HG02798 (cell line): ENCODE data around the gene PPP2R2C.

ENCODE experiments used
- ATAC-seq: cut with Tn5 transposase; IDR thresholded peaks from one replicate; pipeline ENCODE4 v1.9.1; 2021; ENCODE audit warnings: mild to moderate bottlenecking; ENCODE audit not compliant: unreplicated experiment, poor library complexity

The PPP2R2C gene

DNA sequence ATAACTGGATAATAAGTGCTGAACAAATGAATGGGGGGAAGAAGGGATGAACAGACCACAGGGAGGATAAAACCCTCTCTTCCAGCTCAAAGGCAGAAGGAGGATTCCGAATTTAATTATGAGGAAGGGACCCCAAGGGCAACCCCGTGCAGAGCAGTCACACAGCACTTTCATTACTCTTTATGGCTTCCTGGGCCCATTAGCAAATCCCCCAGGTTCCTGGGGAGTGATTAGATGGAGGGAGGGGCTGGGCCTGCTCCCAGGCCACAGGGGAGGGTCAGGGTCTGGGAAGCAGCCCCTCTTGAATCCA lies 67.1 kb downstream of the PPP2R2C start:
- ATAC-seq = no peak

DNA sequence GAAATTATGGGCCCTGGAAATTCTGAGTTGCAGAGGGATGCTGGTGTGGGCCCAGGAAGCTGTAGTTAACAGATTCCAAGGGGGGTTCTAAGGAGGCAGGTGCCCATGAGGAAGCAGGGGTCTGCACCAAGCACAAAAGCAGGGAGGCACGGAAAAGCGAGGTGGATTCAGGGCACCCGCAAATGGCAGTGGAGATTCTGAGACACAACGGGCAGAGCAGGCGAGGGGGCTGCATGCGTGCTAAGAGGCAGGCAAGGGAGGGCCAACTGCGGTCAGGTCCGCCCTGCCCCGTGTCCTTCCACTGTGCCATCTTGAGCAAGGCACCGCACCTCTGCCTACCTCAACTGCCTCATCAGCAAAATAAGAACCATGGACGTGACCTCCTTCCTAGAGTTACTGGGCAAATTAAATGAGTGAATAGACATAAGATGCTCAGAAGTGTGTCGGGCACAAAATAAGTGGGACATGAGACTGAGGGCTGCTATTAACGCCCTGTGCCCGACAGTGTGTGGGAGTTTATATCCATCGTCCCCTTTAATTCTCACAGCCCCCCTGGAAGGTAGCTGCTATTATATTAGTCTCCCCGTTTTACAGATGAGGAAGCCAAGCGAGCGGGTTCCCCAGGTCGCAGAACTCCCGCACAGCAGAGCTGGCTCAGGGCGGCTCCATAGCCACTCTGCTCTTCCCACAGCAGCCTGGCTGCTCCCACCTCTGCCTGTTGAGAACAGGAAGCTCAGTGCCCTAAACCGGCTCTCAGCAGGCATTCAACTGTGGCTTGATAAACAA lies 67.6 kb downstream of the PPP2R2C start:
- ATAC-seq = no peak

DNA sequence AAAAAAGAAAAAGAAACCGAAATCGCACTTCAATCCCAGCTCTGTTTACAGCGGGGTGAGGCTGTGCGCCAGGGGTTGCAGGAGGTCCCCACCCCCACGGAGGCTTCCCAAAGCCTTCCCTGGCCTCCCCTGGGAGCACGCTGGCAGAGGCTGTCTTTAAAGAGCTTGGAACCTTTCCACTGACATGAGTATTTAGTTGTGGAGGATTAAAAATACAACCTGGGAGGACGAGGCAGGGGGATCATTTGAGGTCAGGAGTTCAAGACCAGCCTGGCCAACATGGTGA lies 69.1 kb downstream of the PPP2R2C start:
- ATAC-seq = no peak

DNA sequence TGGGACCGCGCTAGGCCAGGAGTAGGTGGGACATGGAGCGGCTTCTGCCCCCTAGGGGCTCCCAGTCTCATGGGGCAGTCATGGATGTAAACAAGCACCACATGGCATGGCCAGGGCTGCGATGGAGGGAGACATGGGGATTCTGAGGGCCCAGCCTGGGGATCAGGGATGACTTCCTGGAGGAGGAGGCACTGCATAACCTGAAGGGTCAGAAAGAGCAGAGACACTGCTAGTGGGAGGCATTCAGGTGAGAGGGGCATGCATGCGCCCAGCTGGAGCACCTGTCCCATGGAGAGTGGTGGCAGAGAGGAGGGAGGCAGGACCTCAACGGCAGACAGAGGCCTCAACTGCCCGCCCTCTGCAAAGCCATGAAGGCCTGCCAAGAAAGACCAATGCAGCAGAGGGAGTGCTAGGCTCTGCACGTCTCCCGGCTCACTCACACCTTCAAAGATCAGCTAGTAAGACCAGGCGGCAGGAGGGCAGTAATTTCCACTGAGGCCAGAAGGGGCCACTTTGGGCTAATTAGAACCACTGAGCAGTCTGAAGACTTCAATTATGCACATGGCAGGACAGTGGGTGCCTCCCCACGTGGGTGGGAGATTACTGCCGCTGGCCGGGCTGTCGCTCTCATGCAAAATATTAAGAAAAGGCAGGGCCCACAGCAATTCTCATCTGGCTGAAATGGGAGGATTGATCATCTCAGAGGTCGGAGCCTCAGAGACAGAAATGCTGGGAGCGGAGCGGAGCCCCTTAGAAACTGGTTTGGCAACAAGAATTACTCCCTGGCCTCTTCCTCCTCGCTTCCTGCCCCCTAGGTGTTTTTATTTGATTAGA lies 69.6 kb downstream of the PPP2R2C start:
- no peak for ATAC-seq

DNA sequence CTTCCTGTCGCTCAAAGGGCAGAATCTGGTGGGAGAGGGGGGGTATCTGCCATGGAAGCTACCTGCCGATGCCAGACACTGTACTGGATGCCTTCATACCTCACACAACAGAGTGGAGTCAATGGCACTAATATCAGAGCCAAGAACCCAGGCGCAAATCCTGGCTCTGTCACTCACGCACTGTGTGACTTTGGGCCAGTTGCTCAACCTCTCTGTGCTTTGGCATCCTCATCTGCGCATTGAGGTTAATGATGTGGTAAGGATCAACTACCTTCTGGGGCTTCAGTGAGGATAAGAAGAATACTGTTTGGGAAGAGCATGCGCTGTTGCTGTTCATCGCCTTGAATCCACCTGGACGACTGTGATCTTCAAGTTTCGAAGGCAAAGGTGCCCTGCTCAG lies 70.6 kb downstream of the PPP2R2C start:
- no peak for ATAC-seq

DNA sequence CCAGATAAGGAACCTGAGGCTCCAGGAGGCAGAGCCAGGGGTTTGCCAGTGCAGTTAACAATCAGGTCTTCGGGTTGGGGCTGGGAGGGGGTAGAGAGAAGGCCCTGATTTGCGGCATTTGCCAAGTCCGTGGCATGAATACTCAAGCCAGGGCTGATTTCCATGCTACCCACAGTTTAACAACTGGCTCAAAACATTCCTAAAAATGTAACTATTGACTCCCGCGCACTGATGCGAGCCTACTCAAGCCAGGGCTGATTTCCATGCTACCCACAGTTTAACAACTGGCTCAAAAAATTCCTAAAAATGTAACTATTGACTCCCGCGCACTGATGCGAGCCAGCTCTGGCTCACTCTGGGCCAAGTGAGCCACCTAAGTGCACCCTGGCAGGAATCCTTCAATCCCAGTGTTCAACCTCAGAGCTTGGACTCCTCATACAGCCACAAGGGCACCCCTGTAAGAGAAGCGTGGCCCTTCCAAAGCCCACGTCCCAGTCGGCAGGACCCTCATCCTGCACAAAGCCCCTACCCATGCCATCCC lies 75.6 kb downstream of the PPP2R2C start:
- ATAC-seq = no peak

DNA sequence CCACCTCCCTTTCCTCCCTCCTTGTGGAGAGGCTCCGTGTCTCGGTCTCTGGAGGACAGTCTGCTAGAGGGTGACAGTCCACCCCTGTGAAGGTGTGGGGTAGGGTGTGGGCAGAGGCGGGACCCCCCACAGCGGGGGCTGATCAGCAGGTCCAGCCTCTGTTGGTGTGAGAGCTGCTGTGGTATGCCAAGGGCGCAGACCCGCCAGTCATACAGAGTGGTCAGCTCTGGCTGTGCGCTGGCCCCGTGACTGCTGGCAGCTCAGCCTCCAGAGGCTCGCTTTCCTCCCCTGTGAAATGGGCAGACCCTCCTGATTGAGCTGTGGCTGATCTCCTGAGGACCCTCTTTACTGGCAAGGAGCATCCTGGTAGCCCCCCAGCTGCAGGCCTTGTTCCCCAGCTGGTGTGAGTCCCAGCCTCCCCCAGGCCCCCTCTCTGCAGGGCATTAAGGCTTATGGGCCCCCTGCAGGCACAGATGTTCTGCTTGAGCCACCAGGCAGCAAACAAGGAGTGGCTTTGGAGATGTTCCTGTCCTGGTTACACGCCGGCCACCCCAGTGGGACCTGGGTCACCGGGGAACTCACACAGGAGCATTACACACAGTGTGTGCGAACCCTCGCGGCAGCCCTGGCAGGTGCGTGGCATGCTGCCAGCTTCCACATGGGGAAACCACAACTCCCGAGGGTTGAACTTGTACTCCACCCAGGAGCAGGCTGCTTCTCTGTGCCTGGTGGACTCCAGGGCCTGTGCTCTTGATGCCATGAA lies 76.8 kb downstream of the PPP2R2C start:
- no peak for ATAC-seq

DNA sequence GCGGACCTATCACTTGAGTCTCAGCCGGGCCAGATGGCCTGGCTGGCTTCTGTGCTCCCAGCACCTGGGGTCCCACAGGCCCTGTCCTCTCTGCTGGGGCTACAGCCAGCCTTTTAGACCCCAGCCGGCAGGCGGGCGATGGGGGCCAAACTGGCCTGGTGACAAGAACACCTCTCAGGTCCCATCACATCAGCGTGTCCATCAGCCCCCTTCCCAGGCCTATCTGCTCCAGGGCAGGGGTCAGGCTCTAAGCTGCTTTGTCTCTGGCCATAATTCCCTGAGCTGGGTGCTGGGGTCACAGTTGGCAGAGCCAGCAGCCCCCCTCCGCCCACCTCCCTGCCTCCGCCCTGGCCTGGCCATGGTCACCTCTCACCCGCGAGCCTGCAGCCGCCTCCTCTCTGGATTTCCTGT lies 77.7 kb downstream of the PPP2R2C start:
- ATAC-seq = no peak

DNA sequence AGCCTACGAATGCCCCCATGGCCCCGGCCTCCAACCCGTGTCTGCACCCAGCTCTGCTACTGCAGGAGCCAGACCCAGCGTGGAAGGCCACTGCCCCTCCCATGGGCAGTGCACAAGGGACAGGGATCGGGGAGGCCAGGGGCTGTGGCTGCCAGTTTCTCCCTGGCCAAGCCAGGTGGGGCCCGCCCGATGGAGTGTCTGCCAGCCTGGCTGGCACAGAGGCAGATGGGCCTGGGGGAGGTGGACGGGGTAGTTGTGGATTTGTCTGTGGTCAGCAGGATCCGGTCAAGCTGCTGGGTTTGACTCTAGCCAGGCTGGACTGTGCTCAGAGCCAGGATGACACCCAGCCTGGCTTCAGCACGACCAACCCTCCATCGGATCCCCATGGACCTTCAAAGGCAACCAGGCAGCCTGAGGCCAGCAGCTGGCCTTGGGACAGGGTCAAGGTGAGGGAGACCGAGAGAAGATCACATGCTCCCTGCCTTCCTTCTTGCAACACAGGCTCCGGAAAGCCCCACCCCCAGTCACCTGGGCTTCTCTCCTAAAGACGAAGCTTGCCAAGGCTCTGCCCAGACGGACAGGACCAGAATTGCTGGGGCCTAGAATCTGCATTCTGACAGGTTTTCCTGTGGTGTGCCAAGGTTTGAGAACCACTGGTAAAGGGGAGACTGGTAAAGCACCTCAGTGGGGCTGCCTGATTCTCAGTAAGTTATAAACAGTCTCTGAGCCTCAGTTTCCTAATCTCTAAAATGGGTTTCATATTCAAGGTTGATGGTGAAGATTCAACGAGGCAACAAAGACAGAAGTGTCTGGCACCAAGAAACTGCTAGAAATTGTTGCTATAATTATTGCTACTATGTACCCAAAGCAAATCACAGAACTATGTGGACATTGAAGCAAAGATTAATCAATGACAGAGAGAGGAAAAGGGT lies 78.6 kb downstream of the PPP2R2C start:
- no peak for ATAC-seq

DNA sequence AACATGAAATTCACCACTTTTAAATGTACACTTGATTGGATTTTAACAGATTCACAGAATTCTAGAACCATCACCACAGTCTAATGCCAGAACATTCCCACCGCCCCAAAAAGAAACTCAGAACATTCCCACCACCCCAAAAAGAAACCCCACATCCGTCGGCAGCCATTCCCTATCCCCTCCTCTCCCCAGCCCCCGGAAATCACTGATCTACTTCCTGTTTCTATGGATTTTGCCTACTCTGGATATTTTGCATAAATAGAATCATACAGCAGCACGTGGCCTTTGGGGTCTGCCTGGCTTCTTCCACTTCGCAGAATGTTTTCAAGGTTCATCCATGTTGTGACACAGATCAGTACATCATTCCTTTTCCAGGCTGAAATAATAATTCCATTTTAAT lies 79.3 kb downstream of the PPP2R2C start:
- no peak for ATAC-seq

DNA sequence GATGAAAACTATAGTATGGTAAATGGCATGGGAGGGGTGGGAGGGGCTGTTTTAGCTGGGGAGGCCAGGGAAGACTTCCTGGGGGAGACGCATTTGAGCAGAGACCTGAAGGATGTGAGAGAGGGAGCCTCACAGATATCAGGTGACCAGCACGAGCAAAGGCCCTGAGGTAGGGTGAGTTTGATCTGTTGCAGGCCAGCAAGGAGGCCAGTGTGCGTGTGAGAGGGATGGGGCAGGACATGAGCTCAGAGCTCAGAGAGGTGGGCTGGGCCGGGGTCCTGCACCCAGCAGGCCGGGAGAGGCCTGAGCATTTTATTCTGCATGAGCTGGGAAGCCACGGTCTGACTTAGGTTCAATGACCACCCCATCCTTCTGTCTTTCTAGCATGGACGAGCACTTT lies 80.0 kb downstream of the PPP2R2C start:
- no peak for ATAC-seq

DNA sequence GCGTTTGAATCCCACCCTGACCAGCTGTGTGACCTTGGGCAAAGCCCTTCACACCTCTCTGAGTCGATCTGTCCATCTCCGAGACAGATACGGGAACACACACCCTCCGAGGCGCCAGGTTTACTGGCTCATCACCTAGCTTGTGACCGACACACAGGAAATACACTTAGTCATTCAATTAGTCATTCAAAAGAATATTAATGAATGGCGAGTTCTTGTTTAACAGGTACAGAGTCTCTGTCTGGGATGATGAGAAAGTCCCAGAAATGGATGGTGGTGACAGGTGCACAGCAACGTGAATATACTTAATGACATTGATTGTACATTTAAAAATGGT lies 80.6 kb downstream of the PPP2R2C start:
- ATAC-seq = no peak

DNA sequence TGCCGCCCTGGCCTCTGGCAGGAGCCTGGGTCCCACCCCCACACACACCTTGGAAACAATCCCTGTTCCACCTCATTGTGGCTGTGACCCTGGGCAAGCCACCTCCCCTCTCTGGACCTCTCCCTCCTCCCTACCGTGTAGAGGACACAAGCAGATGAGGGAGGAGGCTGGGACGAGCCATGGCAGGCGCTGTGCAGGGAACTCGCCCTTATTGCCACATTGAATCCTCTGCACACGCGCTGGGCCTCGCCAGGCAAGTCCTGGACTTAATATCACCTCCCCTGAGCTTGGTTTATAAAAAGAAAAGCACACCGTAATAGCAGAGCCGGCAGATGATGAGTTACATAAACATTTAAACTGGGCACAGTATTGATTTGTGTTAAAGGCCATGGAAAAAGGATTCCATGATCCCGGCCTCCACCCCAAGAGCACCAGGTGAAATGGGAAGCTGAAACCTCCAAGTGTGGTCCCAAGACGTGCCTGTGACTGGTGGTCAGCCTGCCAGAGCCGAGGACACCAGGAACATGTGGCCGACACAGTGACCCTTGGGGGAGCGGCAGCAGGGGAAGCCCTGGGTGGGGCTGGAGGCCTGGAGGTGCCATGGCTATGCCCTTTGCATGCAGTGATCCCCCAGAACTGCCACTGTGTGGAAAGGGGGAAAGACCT lies 81.1 kb downstream of the PPP2R2C start:
- ATAC-seq = no peak

DNA sequence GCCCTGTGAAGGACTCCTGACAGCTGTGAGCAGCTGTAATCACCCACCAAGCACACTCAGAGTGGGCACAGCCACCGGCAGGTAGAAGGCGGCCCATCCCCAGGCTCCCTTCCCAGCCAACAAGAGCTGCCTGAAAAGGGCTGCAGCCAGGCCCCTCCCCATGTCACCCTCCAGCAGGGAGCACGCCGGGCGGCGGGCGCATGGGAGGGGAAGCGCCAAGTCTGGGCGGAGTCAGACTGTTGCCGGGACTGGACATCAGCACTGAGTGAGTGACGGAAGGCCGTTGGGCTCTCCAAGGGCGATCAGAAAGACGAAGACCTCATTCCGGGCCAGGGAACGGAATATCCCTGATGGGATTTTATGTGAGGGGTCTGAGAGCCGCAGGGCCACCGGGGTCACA lies 82.1 kb downstream of the PPP2R2C start:
- no peak for ATAC-seq

DNA sequence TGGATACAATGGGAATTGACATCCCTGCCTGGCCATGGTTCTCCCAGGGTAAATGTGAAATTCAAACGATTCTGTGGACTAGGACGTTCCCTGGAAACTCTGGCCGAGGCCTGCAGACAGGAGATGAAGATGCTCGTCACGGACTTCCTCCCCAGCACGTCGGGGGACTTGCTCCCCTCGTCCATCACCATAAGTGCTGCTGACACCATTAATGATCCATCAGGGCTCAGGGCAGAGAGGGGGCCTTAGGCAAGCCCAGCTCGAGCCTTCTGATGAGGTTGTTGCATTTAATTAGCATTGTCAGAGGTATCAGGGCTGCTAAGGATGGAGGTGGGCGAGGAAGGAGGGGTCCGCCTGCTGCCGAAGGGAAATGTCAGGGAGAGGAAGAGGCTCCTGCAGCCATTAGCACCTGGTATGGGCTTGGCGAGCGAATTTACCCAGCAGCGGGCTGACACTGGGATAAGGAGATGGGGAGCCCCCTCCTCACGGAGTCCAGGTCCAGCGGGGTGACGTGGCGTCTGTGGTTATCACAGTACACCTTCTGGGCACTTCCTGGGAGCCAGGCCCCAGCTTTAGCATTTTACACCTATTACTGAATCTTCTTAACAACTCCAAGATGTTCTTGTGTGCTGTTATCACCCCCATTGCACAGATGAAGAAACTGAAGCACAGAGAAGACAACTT lies 83.1 kb downstream of the PPP2R2C start:
- ATAC-seq = no peak

DNA sequence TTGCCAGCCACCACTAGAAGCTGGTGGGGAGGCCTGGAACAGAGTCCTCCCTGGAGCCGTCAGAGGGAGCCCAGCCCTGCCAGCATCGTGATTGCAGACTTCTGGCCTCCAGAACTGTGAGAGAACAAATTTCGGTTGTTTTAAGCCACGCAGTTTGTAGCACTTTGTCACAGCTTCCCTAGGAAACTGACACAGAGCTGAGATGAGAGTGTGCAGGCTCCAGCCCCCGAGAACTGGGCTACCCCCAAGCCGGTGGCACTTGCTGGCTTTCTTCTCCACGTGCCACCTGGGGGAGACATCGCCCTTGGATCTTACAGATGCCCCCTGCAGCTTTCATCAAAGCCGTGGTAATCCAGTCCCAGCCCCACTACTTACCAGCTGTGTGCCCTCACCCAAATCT lies 83.7 kb downstream of the PPP2R2C start:
- no peak for ATAC-seq

DNA sequence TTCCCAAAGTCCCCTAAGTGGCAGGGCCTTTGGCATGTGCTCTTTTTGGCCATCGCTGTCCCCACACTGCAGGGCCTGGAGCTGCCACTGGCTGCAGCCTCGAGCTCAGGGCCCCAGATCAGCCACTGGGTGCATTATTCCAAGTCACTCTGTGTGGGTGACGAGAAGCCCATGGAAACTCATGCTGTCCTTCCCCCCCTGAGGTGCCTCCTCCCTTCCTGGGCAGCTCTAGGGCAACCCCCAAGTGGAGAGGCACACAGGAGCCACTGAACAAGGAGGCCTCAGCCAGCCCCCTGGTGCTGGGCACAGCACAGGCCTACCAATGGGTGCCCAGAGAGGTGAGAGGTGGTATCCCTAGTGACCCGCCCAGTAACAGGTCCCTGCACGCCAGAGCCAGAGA lies 84.5 kb downstream of the PPP2R2C start:
- ATAC-seq = no peak

DNA sequence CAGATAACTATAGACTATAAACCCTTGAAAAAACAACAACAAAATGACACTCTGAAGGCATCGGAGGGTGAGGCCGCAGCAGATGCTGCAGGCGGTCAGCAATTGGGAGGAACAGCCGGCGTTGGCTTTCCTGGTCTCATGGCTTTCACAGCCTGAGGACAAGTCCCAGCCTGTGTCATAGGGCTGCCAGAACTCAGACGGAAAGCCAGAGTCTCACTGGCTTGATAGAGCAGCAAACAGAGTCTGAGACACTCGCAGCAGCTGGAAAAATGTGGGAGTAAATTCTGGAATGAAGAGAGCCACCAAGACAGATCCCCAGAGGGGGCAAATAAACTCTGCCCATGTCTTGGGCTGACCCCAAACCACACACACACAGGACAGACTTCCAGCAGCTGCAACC lies 86.3 kb downstream of the PPP2R2C start:
- no peak for ATAC-seq

DNA sequence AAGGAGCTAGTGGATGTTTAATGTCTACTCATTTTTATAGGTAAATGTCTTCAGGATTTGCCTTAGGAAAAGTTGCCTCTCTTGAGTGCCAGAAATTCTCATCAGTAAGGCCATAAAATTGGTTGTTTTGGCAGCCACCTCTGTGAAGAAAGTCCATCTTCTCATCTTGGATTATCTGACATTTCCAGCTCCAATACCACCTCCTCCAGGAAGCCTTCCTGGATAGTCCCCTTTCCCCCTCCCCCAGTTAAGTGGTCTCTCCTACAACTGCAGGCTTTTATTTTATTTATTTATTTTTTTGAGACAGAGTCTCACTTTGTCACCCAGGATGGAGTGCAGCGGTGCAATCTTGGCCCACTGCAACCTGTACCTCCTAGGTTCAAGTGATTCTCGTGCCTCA lies 87.1 kb downstream of the PPP2R2C start:
- ATAC-seq = no peak
